NOMO-1 treated with DMSO at 0.1 percent for 48 hours (cell line): ENCODE data around the gene ZNF616.

ENCODE experiments used
- DNase-seq: peaks from one replicate; lab custom pipeline; 2025; ENCODE audit not compliant: unreplicated experiment; lab: John Stamatoyannopoulos, UW

Gene ZNF616

GRCh38 chr19:52139252-52140031 lies at the start of gene ZNF616:
TSS of gene ZNF616 (minus strand) at chr19:52139938. CDS start at chr19:52130512, 9,426 bp downstream.
- peak; percentile 93 for DNase-seq

- DNase-seq: peak; percentile 2
These were observed 49.3 kb upstream of the ZNF616 start for GRCh38 chr19:52188822-52189734.

- DNase-seq: no peak
These were observed 47.7 kb upstream of the ZNF616 start for GRCh38 chr19:52187407-52187806.

GRCh38 chr19:52176574-52176973 lies 36.8 kb upstream of the ZNF616 start:
- DNase-seq: no peak

GRCh38 chr19:52172347-52172746 lies 32.6 kb upstream of the ZNF616 start:
- no peak for DNase-seq

GRCh38 chr19:52171321-52172169 lies 31.8 kb upstream of the ZNF616 start, which contains the start of gene ZNF836:
TSS of gene ZNF836 (minus strand) at chr19:52171621. CDS start at chr19:52168072, 3,549 bp downstream.
- DNase-seq: peak; percentile 59

- no peak for DNase-seq
These were observed 31.2 kb upstream of the ZNF616 start for GRCh38 chr19:52170863-52171320.

GRCh38 chr19:52170304-52170703 lies 30.6 kb upstream of the ZNF616 start:
- no peak for DNase-seq

GRCh38 chr19:52155596-52156359 lies 16.0 kb upstream of the ZNF616 start:
- no peak for DNase-seq

GRCh38 chr19:52148256-52148655 lies 8.5 kb upstream of the ZNF616 start:
- DNase-seq: no peak

- DNase-seq: no peak
These were observed 2.4 kb upstream of the ZNF616 start for GRCh38 chr19:52142001-52142595.

GRCh38 chr19:52141203-52141602 lies 1.5 kb upstream of the ZNF616 start:
- no peak for DNase-seq

- DNase-seq: no peak
These were observed 433 bp upstream of the ZNF616 start for GRCh38 chr19:52140032-52140710.

- no peak for DNase-seq
These were observed 821 bp downstream of the ZNF616 start for GRCh38 chr19:52138983-52139251.

- DNase-seq: peak; percentile 33
These were observed 1.3 kb downstream of the ZNF616 start for GRCh38 chr19:52138278-52138982.

- no peak for DNase-seq
These were observed 19.5 kb downstream of the ZNF616 start for GRCh38 chr19:52120286-52120685.

GRCh38 chr19:52115526-52116053 lies 24.1 kb downstream of the ZNF616 start:
- no peak for DNase-seq

- DNase-seq: no peak
These were observed 25.0 kb downstream of the ZNF616 start for GRCh38 chr19:52114691-52115090.
